Measurements from ENCODE around the gene PARD3.

DNA sequence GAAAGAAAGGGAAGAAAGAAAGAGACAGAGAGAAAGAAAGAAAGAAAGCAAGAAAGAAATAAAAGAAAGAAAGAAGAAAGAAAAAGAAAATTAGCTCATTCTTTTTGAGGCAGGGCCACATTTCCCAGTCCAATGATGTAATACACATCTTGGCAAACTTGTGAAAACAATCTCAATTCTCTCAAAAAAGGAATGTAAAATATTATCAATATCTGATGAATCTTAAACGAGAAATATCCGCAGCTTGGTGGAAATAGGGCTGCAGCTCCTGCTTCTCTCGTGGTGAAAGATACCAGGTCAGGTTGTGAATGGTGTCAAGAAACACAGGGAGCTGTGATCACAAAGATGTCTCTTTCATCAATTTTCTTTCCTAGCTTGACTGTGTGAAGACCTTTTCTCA lies 741.0 kb downstream of the PARD3 start:
- TF ChIP-seq, protein P1, sequence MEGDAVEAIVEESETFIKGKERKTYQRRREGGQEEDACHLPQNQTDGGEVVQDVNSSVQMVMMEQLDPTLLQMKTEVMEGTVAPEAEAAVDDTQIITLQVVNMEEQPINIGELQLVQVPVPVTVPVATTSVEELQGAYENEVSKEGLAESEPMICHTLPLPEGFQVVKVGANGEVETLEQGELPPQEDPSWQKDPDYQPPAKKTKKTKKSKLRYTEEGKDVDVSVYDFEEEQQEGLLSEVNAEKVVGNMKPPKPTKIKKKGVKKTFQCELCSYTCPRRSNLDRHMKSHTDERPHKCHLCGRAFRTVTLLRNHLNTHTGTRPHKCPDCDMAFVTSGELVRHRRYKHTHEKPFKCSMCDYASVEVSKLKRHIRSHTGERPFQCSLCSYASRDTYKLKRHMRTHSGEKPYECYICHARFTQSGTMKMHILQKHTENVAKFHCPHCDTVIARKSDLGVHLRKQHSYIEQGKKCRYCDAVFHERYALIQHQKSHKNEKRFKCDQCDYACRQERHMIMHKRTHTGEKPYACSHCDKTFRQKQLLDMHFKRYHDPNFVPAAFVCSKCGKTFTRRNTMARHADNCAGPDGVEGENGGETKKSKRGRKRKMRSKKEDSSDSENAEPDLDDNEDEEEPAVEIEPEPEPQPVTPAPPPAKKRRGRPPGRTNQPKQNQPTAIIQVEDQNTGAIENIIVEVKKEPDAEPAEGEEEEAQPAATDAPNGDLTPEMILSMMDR (conservative IDR thresholded peaks at IDR 0.05), result no peak
- TF ChIP-seq EZH2 (IDR thresholded peaks at IDR 0.05; ENCODE audit: low read depth), result no peak
